ENCODE measurements around the gene SMAD2. TPM values are rescaled to one million over a fixed set of nuclear protein-coding genes. Genes with fewer than 3 reads are reported as not detected.
A peak's percentile ranks its signal among the peaks of the same experiment; 100 is the strongest.

Gene SMAD2
- total and polyA plus RNA-seq, 9 of the 15 experiments (the other 6 are each of a cell fraction or from before 2014, with no cell fraction given), result 9.2 to 49.6 (median 33.7) TPM

DNA sequence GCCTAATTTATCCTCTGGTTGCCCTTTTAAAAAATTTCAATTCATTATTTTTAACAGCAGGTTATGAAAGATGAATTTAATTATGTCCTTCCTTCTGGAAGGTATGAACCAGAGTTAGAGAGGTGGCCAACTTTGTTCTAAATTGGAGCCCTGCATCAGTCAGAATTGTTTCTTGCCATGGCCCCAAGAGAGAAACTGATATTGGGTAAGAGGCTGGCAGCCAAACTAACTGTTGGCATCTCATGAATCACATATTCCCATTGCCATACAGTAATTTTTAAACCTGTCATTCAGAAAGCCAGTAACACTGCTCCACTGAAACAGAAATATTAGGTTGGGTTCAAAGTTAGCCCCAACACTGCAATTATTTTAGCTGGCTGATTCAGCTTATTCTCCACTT, 67.4 kb downstream of the SMAD2 start:
- Histone ChIP-seq H2AFZ (ENCODE audit: low read depth, low read length) (no peak overlapping the region), H3K27ac (ENCODE audit: extremely low read depth, low read depth, low read length) (no peak overlapping the region), H3K4me2 (ENCODE audit: insufficient read depth, low read length) (no peak overlapping the region), H3K4me3 (no peak overlapping the region), H3K9me3 (replicated peaks; ENCODE audit: control insufficient read depth, insufficient read depth, low read depth, low read length) (no peaks in the 10 kb centered on the region; the same call in 1 of the 2 replicates), H3K4me1 (replicated peaks in 1 of 2; ENCODE audit: control insufficient read depth in 2 of 2, insufficient read depth in 2 of 2, low read length in 2 of 2) (no peaks in the 10 kb centered on the region), H3K9ac (ENCODE audit: insufficient read depth in 1 of 2, low read depth in 2 of 2, low read length in 2 of 2) (no peak overlapping the region), H3K36me3 (ENCODE audit: control insufficient read depth, insufficient read depth, low read length) (peaks cover 29% of the 10 kb centered on the region), H3K9me1 (ENCODE audit: control insufficient read depth, insufficient read depth, low read length) (no peaks in the 10 kb centered on the region), H3K27me3 (ENCODE audit: control insufficient read depth in 2 of 2, insufficient read depth in 2 of 2, low read length in 2 of 2) (no peaks in the 10 kb centered on the region), H3K79me2 (ENCODE audit: control insufficient read depth, insufficient read depth, low read length) (no peaks in the 10 kb centered on the region), H4K20me1 (replicated peaks; ENCODE audit: control insufficient read depth, insufficient read depth, low read length) (no peaks in the 10 kb centered on the region)
- in situ Hi-C loops (cut with MboI), result no loop called here
- intact Hi-C loops (cut with micrococcal nuclease), result no loop called here
- no peak for FAIRE-seq
- BruUV-seq (replicated peaks), result no TSS peak
- no peak for ATAC-seq
- POLR2A ChIA-PET, result no interaction called here
- TF ChIP-seq CXXC5 (CRISPR knock-in tag; IDR thresholded peaks at IDR 0.05) (no peak), LEF1 (IDR thresholded peaks at IDR 0.05) (no peak)
- CTCF ChIA-PET (ENCODE audit: low intra/inter-chr PET ratio), result no interaction called here
- DNase-seq (ENCODE audit: extremely low read depth in 1 of 4, low spot score in 3 of 4), result no peak

DNA sequence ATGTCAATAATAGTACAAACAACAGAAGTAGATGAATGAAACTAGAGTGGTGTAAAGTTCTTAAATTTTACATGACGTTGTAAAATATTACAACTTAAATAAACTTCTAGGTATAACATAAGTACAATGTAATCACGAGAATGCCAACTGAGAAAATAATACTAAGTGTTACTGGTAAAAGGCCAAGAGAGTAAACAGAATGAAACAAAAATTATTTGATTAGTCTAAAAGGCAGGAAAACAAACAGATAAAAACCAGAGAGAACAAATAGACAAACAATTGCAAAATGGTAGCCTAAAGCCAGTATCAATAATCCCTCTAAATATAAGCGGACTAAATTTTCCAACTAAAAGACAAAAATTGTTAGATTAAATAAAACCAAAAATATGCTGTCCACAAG, 71.9 kb downstream of the SMAD2 start:
- no peaks in the 10 kb centered on the region for H3K9me1 ChIP-seq (ENCODE audit: control insufficient read depth, insufficient read depth, low read length)
- peaks cover 11% of the 10 kb centered on the region; the same call in 2 of the 3 replicates for H3K36me3 ChIP-seq (ENCODE audit: control insufficient read depth, insufficient read depth, low read length)
- intact Hi-C loops (cut with micrococcal nuclease), result no loop called here
- peak; percentile 83 for TF ChIP-seq ZNF507 (tag; conservative IDR thresholded peaks at IDR 0.05)
- no peak for TF ChIP-seq HDAC1 (IDR thresholded peaks at IDR 0.05)
- DNase-seq (ENCODE audit: extremely low read depth in 1 of 4, low spot score in 3 of 4) (no peak), FAIRE-seq (no peak), ATAC-seq (no peak)
- POLR2A ChIA-PET, result no interaction called here
- H2AFZ ChIP-seq (ENCODE audit: low read depth, low read length), result no peak overlapping the region
- H4K20me1 ChIP-seq (replicated peaks; ENCODE audit: control insufficient read depth, insufficient read depth, low read length), result no peaks in the 10 kb centered on the region
- H3K9me3 ChIP-seq (replicated peaks; ENCODE audit: control insufficient read depth, insufficient read depth, low read depth, low read length), result no peaks in the 10 kb centered on the region; the same call in 1 of the 2 replicates
- H3K79me2 ChIP-seq (ENCODE audit: control insufficient read depth, insufficient read depth, low read length), result no peaks in the 10 kb centered on the region
- WGBS (ENCODE audit: insufficient coverage, low coverage, missing lambda C conversion rate), result 93% methylated on average over 3 of the region's 3 CpGs
- CTCF ChIA-PET (ENCODE audit: low intra/inter-chr PET ratio), result no interaction called here
- in situ Hi-C loops (cut with MboI), result no loop called here
- no peak overlapping the region for H3K27ac ChIP-seq (ENCODE audit: extremely low read depth, low read depth, low read length)
- H3K4me3 ChIP-seq, result no peak overlapping the region
- H3K27me3 ChIP-seq (ENCODE audit: control insufficient read depth in 2 of 2, insufficient read depth in 2 of 2, low read length in 2 of 2), result no peaks in the 10 kb centered on the region
- H3K4me1 ChIP-seq (replicated peaks in 1 of 2; ENCODE audit: control insufficient read depth in 2 of 2, insufficient read depth in 2 of 2, low read length in 2 of 2), result no peaks in the 10 kb centered on the region
- BruUV-seq (replicated peaks), result no TSS peak
- no peak overlapping the region for H3K9ac ChIP-seq (ENCODE audit: insufficient read depth in 1 of 2, low read depth in 2 of 2, low read length in 2 of 2)
- no peak overlapping the region for H3K4me2 ChIP-seq (ENCODE audit: insufficient read depth, low read length)
